GM18868 (cell line): Measurements from ENCODE around the gene OR2B6.

Experiments
- ATAC-seq: cut with Tn5 transposase; IDR thresholded peaks from one replicate; pipeline ENCODE4 v1.9.1; 2021; ENCODE audit warnings: mild to moderate bottlenecking, moderate library complexity; ENCODE audit not compliant: unreplicated experiment

OR2B6 gene

DNA sequence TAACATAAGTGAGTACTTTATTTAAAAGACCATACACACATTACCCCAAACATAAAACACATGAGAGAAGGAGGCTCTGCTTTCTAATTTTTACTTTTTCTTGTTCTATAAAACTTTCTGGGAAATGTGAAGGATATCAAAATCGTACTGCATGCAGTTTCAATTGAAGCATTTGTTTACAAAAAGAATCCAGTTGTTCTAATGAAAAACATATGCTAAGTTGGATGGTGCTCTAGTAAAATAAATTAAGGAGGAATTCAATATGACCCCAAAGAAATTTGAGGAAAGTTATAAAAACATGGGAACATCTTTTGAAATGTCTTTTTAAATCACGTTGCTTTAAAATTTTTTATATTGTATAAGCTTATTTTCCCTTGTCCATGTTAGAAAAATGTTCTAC lies 37.6 kb downstream of the OR2B6 start:
- no peak for ATAC-seq

DNA sequence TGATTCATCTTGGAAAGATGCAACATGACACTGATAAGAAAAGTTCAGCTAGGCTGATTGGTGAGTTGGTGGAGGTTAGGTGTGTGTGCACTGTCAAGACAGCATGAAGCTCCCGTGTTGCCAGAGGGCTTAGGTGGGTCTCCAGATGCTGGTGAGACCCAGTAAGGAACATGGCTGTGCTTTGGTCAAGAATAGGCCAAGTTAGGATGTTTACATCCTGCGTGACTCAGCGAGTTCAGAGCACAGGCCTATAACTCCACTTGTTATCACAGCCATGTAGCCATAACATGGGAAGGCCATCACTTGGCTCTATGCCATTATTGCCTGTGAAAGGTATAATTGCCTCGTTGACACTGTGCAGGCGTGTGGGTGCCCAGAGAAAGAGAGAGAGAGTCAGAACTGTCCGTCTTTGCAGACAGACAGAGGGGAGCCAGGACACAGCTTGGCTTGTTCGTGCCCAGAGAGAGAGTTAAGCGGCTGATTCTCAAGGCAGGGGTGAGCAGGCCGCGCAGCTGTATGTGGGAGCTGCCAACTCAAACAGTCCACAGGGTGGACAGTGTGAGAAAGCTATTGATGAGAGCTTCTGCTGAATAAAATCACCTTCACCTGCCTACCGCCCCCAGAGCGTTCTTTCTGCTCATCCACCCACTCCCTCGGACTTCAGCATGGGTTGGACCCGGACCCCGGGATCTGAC lies 43.5 kb downstream of the OR2B6 start:
- no peak for ATAC-seq

DNA sequence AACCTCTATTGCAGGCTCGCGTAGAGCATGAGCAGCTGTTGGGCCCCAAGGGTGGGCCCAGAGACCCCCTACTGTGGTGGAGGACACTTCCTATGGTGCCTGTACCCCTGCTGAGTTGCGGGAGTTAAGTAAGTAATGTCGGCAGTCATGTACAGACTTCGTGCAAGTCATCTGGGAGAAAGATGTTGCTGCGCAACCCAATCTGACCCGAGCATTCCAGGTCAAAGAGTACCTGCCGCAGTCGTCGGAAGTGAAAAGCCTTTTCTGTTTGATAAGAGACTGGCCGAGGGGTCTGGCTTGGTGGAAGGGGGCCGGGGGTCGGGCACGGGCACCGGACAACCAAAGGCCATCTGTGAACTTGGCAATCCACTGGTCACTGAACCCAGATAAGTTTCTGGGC lies 44.3 kb downstream of the OR2B6 start:
- no peak for ATAC-seq

DNA sequence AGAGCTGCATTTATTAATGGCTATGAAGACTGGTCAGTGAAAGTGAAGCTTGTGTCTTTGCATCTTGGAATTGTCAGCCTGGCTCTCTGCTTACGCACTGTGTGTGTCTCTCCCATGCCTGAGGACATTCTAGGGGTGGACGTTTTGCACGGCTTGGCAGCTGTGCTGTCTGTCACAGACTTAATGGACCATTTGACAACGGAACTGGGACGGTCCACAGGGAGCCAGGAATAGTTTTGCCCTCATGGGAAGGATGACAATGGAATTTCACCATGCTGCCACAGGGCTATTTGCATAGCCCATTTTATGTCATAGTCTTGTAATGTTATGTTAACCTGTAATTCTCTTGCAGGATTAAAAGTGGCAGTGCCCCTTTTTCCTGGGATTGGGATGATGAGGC lies 44.7 kb downstream of the OR2B6 start:
- no peak for ATAC-seq

DNA sequence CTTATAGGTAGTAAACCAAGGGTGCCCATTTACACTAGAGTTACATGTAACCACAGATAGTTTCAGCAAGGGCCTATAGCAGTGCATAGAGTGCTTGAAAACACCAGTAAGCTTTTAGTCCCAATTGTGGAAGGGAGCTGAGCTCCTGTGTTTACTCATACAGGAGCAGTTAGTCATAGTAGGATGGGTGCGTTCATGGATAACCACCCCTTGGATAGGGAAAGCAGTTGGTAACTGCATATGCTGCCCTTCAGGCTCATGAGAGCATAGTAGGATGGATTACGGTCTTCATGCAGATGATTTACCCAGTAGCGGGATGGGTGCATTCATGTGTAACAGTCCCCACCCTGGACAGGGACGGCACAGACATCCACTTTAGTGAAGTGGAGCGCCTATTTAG lies 45.1 kb downstream of the OR2B6 start:
- no peak for ATAC-seq

DNA sequence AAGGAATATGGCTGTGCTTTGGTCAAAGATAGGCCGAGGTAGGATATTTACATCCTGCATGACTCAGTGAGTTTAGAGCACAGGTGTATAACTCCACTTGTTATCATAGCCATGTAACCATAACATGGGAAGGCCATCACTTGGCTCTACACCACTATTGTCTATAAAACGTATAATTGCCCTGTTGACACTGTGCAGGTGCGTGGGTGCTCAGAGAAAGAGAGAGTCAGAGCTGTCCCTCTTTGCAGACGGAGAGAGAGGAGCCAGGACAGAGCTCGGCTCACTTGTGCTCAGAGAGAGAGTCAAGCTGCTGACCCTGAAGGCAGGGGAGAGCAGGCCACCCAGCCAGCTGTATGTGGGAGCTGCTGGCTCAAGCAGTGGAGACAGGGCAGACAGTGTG lies 46.0 kb downstream of the OR2B6 start:
- no peak for ATAC-seq

DNA sequence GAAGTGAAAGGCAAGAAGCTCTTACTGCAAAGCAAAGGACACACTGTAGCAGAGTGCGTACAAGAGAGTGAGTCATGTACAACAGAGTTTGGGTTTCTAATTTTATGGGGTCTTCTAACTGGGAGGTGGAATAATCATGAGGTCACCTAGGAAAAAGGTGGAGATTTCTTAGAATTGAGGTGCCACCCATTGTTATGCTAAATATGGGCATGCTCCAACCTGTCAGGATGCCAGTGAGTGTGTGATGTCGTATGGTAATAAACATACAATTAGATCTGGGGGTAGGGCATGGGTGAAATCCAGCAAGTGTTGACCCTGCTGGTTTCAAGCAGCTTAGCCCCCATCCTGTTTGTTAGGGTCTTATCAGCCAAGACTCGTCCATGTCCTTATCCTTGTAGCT lies 46.6 kb downstream of the OR2B6 start:
- ATAC-seq: no peak

DNA sequence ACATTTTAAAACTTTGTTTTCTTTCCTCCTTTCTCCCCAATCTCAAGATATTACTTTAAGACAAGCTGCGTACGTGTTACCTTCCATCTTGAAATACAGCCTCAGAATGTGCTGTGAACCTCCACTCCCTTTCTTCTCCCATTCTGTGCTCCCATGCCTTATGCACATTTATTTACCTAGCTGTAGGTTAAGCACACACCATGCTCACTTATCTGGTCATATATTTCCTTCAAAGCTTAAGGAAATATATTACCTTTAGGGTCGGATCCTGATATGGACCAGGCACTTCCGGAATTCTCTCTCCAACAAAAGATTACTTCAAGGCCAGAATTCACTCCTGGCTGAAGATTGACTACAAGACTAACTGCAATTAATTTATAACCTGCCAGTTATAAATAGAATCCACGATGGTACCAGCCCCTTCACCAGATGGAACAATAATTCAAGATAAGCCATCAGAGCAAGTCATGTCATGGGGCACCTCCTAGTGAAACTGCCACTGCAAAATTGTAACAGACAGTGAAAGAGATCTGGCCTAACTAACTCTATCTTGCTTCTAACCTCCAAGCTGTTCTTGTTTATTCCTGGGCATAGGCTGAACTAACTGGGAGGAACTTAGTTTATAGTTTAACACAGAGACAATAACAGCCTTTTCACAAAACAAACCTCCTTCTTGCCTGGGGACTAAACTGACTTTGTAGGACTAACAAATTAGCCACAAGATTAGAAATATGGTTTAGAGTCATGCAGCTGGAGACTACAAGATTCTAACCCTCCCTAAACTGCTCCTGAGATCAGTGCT lies 47.5 kb downstream of the OR2B6 start:
- ATAC-seq: no peak

DNA sequence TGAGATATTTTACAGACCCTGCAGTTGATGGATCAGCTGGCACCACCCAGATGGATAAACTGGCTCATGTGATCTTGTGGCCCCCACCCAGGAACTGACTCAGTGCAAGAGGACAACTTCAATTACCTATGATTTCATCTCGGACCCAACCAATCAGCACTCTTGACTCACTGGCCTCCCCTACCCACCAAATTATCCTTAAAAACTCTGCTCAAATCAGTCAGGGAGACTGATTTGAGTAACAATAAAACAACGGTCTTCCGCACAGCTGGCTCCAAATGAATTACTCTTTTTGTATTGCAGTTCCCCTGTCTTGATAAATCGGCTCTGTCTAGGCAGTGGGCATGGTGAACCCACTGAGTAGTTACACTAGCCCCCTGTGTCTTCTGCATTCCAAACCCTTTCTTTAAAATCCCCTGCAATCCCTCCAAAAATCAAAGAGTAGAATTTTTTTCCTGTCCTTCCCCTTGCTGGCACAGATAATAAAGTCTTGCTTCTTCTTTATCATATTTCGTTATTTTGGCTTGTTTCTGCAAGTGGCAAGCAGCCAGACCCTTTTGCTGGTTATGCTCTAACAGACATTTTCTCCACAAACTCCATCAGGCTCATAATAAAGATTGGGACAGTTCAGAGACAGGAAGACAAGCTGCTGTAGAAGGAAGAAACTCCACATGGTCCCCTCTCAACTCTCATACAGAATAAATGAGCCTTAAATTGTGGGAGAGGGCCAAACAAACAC lies 48.3 kb downstream of the OR2B6 start:
- no peak for ATAC-seq

DNA sequence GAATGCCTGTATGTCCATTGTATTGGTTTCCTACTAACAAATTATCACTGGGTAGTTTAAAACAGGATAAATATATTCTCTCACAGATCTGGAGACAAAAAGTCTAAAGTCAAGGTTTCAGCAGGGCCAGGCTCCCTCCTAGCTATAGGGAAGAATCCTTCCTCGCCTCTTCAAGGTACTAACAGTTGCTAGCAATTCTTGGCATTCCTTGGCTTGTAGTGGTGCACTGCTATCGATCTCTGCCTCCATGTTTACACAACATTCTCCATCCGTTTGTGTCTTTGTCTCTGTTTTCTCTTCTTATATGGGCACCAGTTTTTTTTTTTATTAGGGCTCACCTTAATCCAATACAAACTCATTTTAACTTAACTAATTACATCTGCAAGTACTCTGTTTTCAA lies 48.9 kb downstream of the OR2B6 start:
- no peak for ATAC-seq
